Muscle layer of duodenum (tissue), 2 donors: ENCODE measurements around the gene SYNGR1.

Source experiments
- H3K27ac ChIP-seq: one replicate; pipeline ENCODE4 v1.7.0; 2013; ENCODE audit warnings: mild to moderate bottlenecking, low read length
- H3K27me3 ChIP-seq: one replicate; pipeline ENCODE4 v1.7.0; 2013; ENCODE audit warnings: low read depth, mild to moderate bottlenecking, control low read depth, low read length
- H3K36me3 ChIP-seq, 2 donors: one replicate each; pipeline ENCODE4 v1.7.0; 2013; ENCODE audit warnings: low read length in 2 of 2, control low read depth in 1 of 2, mild to moderate bottlenecking in 1 of 2; ENCODE audit not compliant: insufficient read depth in 2 of 2, control insufficient read depth in 1 of 2
- H3K4me1 ChIP-seq, 2 donors: one replicate each; pipeline ENCODE4 v1.7.0; 2013; ENCODE audit warnings: low read length in 2 of 2, mild to moderate bottlenecking in 2 of 2, control low read depth in 1 of 2, moderate library complexity in 1 of 2; ENCODE audit not compliant: insufficient read depth in 2 of 2, control insufficient read depth in 1 of 2
- H3K4me3 ChIP-seq, 2 donors: one replicate each; pipeline ENCODE4 v1.7.0; 2013; ENCODE audit warnings: low read length in 2 of 2, low read depth in 1 of 2, mild to moderate bottlenecking in 1 of 2
- H3K9me3 ChIP-seq, 2 donors: one replicate each; pipeline ENCODE4 v1.7.0; 2013; ENCODE audit warnings: low read length in 2 of 2, control low read depth in 1 of 2, mild to moderate bottlenecking in 1 of 2; ENCODE audit not compliant: control insufficient read depth in 1 of 2
- donor health status: healthy.

The SYNGR1 gene

GRCh38 chr22:39309881-39310714 lies 39.7 kb upstream of the SYNGR1 start:
- no peak overlapping the region for H3K27ac ChIP-seq

DNA sequence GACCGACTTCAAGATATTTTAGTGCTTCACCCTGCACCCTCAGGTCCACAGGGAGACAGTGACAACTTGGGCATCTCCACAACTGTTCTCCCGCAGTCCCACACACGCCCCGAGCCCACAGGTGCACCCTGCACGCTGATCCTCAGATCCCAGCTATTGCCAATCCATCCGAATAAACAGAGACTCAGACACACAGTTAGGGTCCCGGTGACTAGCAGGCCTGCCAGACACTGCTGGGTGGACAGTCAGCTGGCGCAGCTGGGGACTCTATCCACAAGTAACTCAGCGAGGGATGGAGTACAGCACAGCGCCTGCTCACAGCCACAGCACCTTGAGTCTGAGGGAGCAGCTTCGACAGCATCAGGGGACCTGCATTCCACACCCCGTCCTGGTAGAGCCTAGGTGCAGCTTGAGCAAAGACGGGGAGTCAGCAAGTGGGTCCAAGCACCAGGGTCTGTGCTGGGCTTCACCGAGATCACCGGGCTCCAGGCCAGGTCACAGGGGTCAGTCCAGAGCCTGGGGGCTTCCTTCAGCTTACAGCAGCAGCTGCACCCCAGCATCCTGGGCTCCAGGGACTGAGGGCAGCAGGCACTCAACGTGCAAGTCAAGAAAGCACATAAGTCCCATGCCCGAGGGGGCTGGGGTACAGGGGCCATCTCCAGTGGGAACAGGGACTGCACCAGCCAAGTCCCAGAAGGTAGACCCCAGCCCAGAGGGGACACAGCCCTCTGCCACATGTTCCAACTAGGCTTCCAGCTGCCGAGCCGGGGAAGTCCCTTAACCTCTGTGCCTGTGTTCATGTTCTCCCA lies 38.0 kb upstream of the SYNGR1 start:
- Histone ChIP-seq H3K4me3 (no peak overlapping the region), H3K9me3 (no peaks in the 10 kb centered on the region), H3K27ac (no peak overlapping the region), H3K36me3 (peaks cover 46 to 51% of the 10 kb centered on the region in 2 donors), H3K27me3 (no peaks in the 10 kb centered on the region), H3K4me1 (peaks cover 10 to 24% of the 10 kb centered on the region in 2 donors)

More at GRCh38 chr22:39309881-39310714, 39.7 kb upstream of the SYNGR1 start:
- Histone ChIP-seq H3K4me1 (peaks cover 6 to 12% of the 10 kb centered on the region in 2 donors), H3K9me3 (no peaks in the 10 kb centered on the region), H3K36me3 (peaks cover 34 to 37% of the 10 kb centered on the region in 2 donors), H3K27me3 (no peaks in the 10 kb centered on the region), H3K4me3 (no peak overlapping the region)

DNA sequence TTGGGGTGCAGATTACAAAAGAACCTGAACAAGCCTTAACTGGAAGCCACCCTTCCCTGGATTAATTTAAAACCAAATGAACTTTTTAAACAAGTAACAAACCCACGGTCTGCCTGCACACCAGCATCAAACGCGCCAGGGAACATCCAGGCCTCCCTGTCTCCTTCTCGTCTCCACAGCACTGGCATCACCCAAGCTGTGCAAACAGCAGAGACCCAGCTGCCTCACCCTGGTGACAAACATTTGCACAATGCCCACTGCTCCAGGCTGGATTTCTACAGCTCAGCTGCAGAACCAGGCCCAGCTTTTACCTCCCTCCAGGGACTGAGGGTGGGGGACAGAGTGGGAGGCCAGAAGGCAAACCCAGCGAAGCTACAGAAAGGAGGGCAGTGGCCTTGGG lies 37.4 kb upstream of the SYNGR1 start:
- Histone ChIP-seq H3K27me3 (no peaks in the 10 kb centered on the region), H3K36me3 (peaks cover 52 to 57% of the 10 kb centered on the region in 2 donors), H3K4me1 (peaks cover 15 to 30% of the 10 kb centered on the region in 2 donors), H3K9me3 (no peaks in the 10 kb centered on the region), H3K4me3 (no peak overlapping the region), H3K27ac (no peak overlapping the region)

DNA sequence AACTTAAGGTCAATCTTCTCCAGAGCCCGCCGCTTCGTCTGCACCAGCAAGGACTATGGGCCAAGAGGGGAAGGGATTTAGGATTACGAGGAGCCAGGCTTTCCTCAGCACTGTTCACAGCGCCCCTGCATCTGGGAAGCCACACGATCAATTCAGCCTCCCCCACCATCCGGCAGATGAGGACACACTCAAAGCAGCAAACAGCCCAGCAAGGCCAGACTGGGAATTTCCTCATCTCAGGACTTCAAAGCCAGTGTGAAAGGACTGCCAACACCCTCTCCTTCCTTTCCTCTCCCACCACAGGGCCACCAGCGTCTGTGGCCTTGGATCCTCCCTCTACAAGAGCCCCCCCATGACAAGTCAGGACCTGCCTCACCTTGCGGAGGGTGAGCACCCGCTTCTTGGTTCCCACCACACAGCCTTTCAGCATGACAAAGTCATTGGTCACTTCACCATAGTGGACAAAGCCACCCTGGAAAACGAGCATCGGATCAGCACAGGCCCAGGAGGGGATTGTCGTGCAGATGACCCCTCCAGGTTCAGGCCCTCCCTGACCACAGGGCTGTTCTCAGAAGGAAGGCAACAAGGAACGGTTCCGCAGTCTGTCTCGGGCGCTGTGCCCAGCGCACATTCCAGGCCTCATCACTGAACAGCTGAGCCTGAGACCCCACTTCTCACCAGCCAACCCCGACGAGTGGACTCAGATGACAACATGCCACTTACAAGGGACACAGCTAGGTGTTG lies 36.4 kb upstream of the SYNGR1 start:
- H3K36me3 ChIP-seq = peaks cover 59 to 65% of the 10 kb centered on the region in 2 donors
- no peaks in the 10 kb centered on the region for H3K9me3 ChIP-seq
- H3K4me1 ChIP-seq = peaks cover 21 to 39% of the 10 kb centered on the region in 2 donors
- H3K27ac ChIP-seq = no peak overlapping the region
- no peak overlapping the region for H3K4me3 ChIP-seq
- no peaks in the 10 kb centered on the region for H3K27me3 ChIP-seq

DNA sequence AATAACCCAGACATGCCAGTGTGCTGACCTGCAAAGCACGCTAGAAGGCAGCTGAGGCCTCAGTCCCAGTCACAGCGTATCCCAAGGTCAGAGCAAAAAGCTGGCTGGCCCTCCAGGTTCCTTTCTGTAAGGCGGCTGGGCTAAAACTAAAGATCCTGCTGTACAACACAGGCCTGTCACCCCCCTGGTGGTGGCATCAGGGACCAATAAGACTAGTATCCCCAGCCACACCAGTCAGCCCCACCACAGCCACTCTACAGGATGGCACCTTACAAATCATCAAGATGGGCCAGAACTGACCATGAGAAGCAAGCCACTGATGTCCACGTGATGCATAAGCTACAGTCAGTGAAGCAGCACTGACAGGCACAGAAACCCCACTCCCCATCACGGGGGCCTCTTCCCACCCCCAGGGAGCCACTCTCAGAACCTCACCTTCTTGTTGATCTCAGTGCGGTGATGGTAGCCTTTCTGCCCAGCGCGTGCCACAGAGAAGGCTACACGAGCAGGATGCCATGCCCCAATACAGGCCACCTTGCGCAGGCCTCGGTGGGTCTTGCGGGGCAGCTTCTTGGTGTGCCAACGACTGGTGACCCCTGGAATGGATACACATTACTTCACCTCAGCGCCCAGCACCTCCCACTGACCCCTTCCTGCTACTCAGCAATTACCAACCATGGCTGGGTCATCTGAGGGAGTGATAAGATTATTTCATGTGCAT lies 35.4 kb upstream of the SYNGR1 start:
- Histone ChIP-seq H3K27me3 (no peaks in the 10 kb centered on the region), H3K27ac (no peak overlapping the region), H3K4me3 (no peak overlapping the region), H3K4me1 (peaks cover 20 to 33% of the 10 kb centered on the region in 2 donors), H3K9me3 (no peaks in the 10 kb centered on the region), H3K36me3 (peaks cover 59 to 65% of the 10 kb centered on the region in 2 donors)

GRCh38 chr22:39315389-39315788 lies 34.4 kb upstream of the SYNGR1 start:
- H3K27me3 ChIP-seq = no peaks in the 10 kb centered on the region
- H3K4me3 ChIP-seq = no peak overlapping the region
- H3K36me3 ChIP-seq = peaks cover 59 to 65% of the 10 kb centered on the region in 2 donors
- H3K27ac ChIP-seq = no peak overlapping the region
- H3K4me1 ChIP-seq = peaks cover 20 to 30% of the 10 kb centered on the region in 2 donors
- H3K9me3 ChIP-seq = no peaks in the 10 kb centered on the region

GRCh38 chr22:39316440-39317083 lies 33.2 kb upstream of the SYNGR1 start:
- peak overlapping the region; percentile 85 to 98 for H3K4me3 ChIP-seq
- H3K4me1 ChIP-seq = peaks cover 20 to 31% of the 10 kb centered on the region in 2 donors
- peaks cover 58 to 65% of the 10 kb centered on the region in 2 donors for H3K36me3 ChIP-seq
- H3K9me3 ChIP-seq = no peaks in the 10 kb centered on the region
- peak overlapping the region; percentile 99 for H3K27ac ChIP-seq
- no peaks in the 10 kb centered on the region for H3K27me3 ChIP-seq

- no peaks in the 10 kb centered on the region for H3K9me3 ChIP-seq
- H3K36me3 ChIP-seq = peaks cover 51 to 60% of the 10 kb centered on the region in 2 donors
- no peaks in the 10 kb centered on the region for H3K27me3 ChIP-seq
- peak overlapping the region; percentile 85 to 98 for H3K4me3 ChIP-seq
- H3K4me1 ChIP-seq = peaks cover 20 to 31% of the 10 kb centered on the region in 2 donors
- H3K27ac ChIP-seq = peak overlapping the region; percentile 99
Observed at GRCh38 chr22:39317084-39317774, 32.6 kb upstream of the SYNGR1 start.

- Histone ChIP-seq H3K4me3 (peak overlapping the region; percentile 85 to 98), H3K36me3 (peaks cover 44 to 52% of the 10 kb centered on the region in 2 donors), H3K9me3 (no peaks in the 10 kb centered on the region), H3K4me1 (peaks cover 20 to 31% of the 10 kb centered on the region in 2 donors), H3K27ac (peak overlapping the region; percentile 99), H3K27me3 (no peaks in the 10 kb centered on the region)
Observed at GRCh38 chr22:39317775-39318506, 31.9 kb upstream of the SYNGR1 start.
